Testis (tissue), 3 donors: Measurements from ENCODE around the gene DISP2. TPM values are rescaled to one million over a fixed set of nuclear protein-coding genes. Genes with fewer than 3 reads are reported as not detected.

Source experiments
- DNase-seq: peaks from one replicate; pipeline ENCODE4 v3.0.0-alpha.2; 2019
- H3K27ac ChIP-seq, 2 donors: fragments of 200-600 bp; sonication (generic); one replicate each; pipeline ENCODE4 v1.5.1; 2019
- H3K27me3 ChIP-seq: fragments of 200-600 bp; sonication (generic); one replicate; pipeline ENCODE4 v1.5.1; 2019
- H3K36me3 ChIP-seq: fragments of 200-600 bp; sonication (generic); one replicate; pipeline ENCODE4 v1.5.1; 2017; ENCODE audit warnings: low read depth; ENCODE audit errors: missing control alignments
- H3K4me1 ChIP-seq: fragments of 200-600 bp; sonication (generic); one replicate; pipeline ENCODE4 v1.5.1; 2019
- H3K4me3 ChIP-seq, 2 donors: fragments of 200-600 bp; sonication (generic); one replicate each; pipeline ENCODE4 v1.5.1; 2017 to 2019
- H3K9me3 ChIP-seq: fragments of 200-600 bp; sonication (generic); one replicate; pipeline ENCODE4 v1.5.1; 2017
- POLR2A ChIP-seq: fragments of 450-650 bp; IDR thresholded peaks from one replicate; pipeline ENCODE4 v1.6.1; 2017; ENCODE audit warnings: antibody characterized with exemption, mild to moderate bottlenecking, moderate library complexity
- WGBS, 2 donors: methylation state at CpG; one replicate each; pipeline ENCODE4 v1.1.5; 2018; 5-methylcytosine and 5-hydroxymethylcytosine counted together
- intact Hi-C: fragments of 100-400 bp; cut with DNase I; formaldehyde crosslinking; loops from one replicate; pipeline ENCODE4 v1.15.1; 2023; ENCODE audit warnings: low total_unique reads
- polyA plus RNA-seq: library from polyadenylated mRNA; stranded (reverse); fragments of 350-450 nt; fragmentation: Illumina TruSeq; extraction: RNeasy Lipid Tissue Mini Kit (QIAGEN cat#74804); gene quantifications from one replicate; pipeline ENCODE4 v1.2.3, GENCODE V29; 2014; ENCODE audit warnings: low read depth, low replicate concordance; ENCODE audit not compliant: insufficient read depth
- total RNA-seq, 2 donors: library from RNA; depleted of rRNA; stranded (reverse); fragments of >200 nt; gene quantifications; one replicate each; pipeline ENCODE4 v1.2.3, GENCODE V29; 2016
- TF ChIP-seq, protein P1 (sequence below), 3 experiments: fragments of 450-650 bp in 2 of 3; fragments of 200-600 bp in 1 of 3; sonication (generic) in 1 of 3; IDR thresholded peaks; one replicate each; pipeline ENCODE4 v1.5.1; 2016 to 2019; ENCODE audit warnings: antibody characterized with exemption in 3 of 3, mild to moderate bottlenecking in 2 of 3, moderate library complexity in 1 of 3

The DISP2 gene
- total and polyA plus RNA-seq, 3 donors from 2014 or later = 3.0 to 7.6 (median 4.4) TPM

DNA sequence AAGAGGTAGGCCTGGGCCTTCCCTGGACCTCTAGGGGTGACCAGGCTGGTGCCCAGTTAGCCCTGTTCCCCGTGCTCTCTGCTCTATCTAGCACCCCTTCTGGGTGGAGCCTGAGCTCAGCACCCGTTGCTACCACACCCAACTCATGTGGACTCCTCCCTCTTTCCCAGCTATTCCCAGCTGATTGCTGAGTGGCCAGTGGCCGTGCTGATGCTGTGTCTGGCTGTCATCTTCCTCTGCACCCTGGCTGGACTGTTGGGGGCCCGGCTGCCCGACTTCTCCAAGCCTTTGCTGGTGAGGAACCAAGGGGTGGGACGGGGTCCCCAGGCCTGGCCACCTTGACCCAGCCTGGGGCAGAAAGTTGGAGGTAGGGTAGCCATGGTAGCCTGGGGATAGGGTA, 6.2 kb downstream of the DISP2 start:
- H3K4me1 ChIP-seq = no peaks in the 10 kb centered on the region
- H3K36me3 ChIP-seq = no peaks in the 10 kb centered on the region
- DNase-seq = no peak
- no peaks in the 10 kb centered on the region for H3K9me3 ChIP-seq
- WGBS, 2 donors = 86 to 89% methylated on average over 6 of the region's 6 CpGs
- intact Hi-C loops = loop anchor here (10.0 kb wide), 1 partner anchor 51 kb away; no protein-coding TSS in a partner anchor
- no peak overlapping the region for H3K27ac ChIP-seq
- TF ChIP-seq, protein P1, sequence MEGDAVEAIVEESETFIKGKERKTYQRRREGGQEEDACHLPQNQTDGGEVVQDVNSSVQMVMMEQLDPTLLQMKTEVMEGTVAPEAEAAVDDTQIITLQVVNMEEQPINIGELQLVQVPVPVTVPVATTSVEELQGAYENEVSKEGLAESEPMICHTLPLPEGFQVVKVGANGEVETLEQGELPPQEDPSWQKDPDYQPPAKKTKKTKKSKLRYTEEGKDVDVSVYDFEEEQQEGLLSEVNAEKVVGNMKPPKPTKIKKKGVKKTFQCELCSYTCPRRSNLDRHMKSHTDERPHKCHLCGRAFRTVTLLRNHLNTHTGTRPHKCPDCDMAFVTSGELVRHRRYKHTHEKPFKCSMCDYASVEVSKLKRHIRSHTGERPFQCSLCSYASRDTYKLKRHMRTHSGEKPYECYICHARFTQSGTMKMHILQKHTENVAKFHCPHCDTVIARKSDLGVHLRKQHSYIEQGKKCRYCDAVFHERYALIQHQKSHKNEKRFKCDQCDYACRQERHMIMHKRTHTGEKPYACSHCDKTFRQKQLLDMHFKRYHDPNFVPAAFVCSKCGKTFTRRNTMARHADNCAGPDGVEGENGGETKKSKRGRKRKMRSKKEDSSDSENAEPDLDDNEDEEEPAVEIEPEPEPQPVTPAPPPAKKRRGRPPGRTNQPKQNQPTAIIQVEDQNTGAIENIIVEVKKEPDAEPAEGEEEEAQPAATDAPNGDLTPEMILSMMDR (IDR thresholded peaks at IDR 0.05) = no peak
- no peak for TF ChIP-seq POLR2A
- no peaks in the 10 kb centered on the region for H3K27me3 ChIP-seq
- H3K4me3 ChIP-seq = no peak overlapping the region

DNA sequence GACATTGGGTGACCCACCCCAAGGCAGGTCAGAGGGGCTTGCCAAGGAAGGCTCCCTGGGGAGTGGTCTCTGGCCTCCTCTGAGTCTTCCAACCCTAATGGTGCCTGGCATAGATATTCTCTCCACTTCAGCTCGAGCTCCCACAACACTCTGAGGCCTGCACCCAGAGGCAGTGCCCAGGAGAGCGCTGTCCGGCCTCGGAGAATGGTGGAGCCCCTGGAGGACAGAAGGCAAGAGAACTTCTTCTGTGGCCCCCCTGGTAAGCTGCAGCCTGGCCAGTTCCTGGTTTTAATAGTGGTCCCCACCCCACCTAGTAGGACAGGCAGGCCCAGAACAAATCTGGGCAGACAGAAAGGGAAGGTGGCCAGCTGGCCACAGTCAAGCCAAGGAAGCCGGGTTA, 7.0 kb downstream of the DISP2 start:
- intact Hi-C loops = loop anchor here (10.0 kb wide), 1 partner anchor 50 kb away; no protein-coding TSS in a partner anchor
- Histone ChIP-seq H3K4me1 (no peaks in the 10 kb centered on the region), H3K4me3 (no peak overlapping the region), H3K9me3 (no peaks in the 10 kb centered on the region), H3K27ac (no peak overlapping the region), H3K27me3 (no peaks in the 10 kb centered on the region), H3K36me3 (no peaks in the 10 kb centered on the region)
- DNase-seq = no peak
- 73 to 81% methylated on average over 4 to 5 of the region's 5 CpGs for WGBS, 2 donors
- no peak for TF ChIP-seq POLR2A
- TF ChIP-seq, protein P1 (IDR thresholded peaks at IDR 0.05) = no peak

DNA sequence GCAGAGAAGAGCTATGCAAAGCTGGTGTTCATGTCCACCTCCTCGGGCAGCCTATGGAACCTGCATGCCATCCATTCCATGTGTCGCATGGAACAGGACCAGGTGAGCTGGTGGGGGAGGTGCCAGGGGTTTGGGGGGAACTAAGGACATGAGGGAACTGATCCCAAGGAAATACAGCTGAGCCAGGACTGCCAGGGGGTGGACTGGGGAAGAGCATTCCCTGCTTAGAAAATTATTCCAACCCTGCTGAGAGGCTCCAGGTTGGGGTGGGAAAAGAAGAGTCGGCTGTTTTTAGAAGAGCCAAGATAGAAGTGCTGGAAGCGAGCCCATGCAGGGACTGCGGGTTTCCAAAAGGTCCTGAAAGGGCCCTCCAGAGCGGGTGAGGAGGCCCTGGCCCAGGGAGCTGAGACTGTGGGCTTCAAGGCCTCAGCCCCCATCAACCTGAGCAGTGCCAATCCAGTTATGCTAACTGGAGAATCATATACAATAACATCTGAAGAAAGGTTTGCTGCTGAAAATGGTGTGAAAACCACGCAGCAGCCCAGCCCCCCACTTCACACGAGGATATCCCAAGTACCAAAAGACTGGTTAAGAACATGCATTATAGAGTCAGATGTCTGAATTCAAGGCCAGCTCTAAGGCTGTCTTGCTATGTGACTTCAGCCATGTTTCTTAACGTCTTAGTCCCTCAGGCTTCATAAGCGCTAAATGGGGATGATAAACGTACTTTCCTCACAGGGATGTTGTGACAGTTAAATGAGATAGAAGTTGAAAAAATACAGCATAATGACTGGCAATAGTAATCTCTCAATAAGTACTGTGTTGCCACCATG, 7.8 kb downstream of the DISP2 start:
- H3K27ac ChIP-seq = no peak overlapping the region
- intact Hi-C loops = loop anchor here (10.0 kb wide), 1 partner anchor 49 kb away; no protein-coding TSS in a partner anchor

DNA sequence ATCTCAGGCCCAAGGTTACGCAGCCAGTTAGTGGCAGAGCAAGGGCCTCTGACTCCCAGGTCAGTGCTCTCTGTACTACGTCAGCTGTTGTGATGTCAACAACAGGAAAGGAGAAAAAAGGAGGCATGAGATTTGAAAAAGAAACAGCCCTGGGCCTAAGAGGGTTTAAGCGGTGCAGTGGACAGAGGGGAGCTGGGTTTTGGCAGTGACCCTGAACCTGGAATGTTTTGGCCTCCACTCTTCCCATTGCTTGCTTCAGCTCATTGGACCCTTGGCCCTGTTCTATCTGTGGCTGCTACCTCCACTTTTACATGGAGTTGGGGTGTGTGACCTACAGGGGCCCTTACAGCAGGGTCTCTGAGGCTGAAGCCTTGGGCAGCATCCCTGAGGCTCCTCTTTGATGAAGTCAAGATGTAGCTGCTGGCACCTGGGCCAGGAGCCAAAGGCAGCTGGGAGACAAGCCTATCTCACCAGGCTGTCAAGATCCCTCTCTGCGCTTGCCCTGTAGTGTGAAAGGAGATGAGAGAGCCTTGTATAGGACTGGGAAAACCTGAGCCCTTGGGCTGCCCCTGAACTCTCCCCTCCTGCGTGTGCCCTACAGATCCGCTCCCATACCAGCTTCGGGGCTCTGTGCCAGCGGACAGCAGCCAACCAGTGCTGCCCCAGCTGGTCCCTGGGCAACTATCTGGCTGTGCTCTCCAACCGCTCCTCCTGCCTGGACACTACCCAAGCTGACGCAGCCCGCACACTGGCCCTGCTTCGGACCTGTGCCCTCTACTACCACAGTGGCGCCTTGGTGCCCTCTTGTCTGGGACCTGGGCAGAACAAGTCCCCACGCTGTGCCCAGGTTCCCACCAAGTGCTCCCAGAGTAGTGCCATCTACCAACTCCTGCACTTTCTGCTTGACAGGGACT, 8.7 kb downstream of the DISP2 start:
- TF ChIP-seq POLR2A = no peak
- TF ChIP-seq, protein P1 (IDR thresholded peaks at IDR 0.05) = no peak
- no peak overlapping the region for H3K27ac ChIP-seq
- no peaks in the 10 kb centered on the region for H3K27me3 ChIP-seq
- H3K36me3 ChIP-seq = no peaks in the 10 kb centered on the region
- no peaks in the 10 kb centered on the region for H3K4me1 ChIP-seq
- DNase-seq = peak; percentile 93
- WGBS, 2 donors = 78 to 82% methylated on average over 9 to 14 of the region's 14 CpGs
- intact Hi-C loops = loop anchor here (10.0 kb wide), 1 partner anchor 48 kb away; no protein-coding TSS in a partner anchor
- no peak overlapping the region for H3K4me3 ChIP-seq
- H3K9me3 ChIP-seq = no peaks in the 10 kb centered on the region

More for the DNA sequence above, 7.8 kb downstream of the DISP2 start:
- no peak for TF ChIP-seq POLR2A
- TF ChIP-seq, protein P1 (IDR thresholded peaks at IDR 0.05) = no peak
- H3K4me1 ChIP-seq = no peaks in the 10 kb centered on the region
- no peaks in the 10 kb centered on the region for H3K9me3 ChIP-seq
- no peaks in the 10 kb centered on the region for H3K36me3 ChIP-seq
- no peaks in the 10 kb centered on the region for H3K27me3 ChIP-seq
- H3K4me3 ChIP-seq = no peak overlapping the region
- DNase-seq = no peak
- WGBS, 2 donors = 69 to 76% methylated on average over 11 of the region's 11 CpGs
